Middle frontal gyrus (tissue), 1 donor: ENCODE measurements around the gene GTF3C1.

Experiments used
- DNase-seq: peaks from one replicate; pipeline ENCODE4 v3.0.0-alpha.2; 2015; ENCODE audit warnings: low spot score; ENCODE audit errors: extremely low spot score

The GTF3C1 gene

GRCh38 chr16:27489906-27490305, 59.8 kb downstream of the GTF3C1 start:
- no peak for DNase-seq

- DNase-seq = no peak
Observed at GRCh38 chr16:27489421-27489820, 60.3 kb downstream of the GTF3C1 start.

GRCh38 chr16:27486760-27487159, 63.0 kb downstream of the GTF3C1 start:
- DNase-seq = no peak

GRCh38 chr16:27486344-27486743, 63.4 kb downstream of the GTF3C1 start:
- no peak for DNase-seq

GRCh38 chr16:27485811-27486210, 63.9 kb downstream of the GTF3C1 start:
- no peak for DNase-seq

GRCh38 chr16:27485126-27485525, 64.6 kb downstream of the GTF3C1 start:
- DNase-seq = no peak

- no peak for DNase-seq
Observed at GRCh38 chr16:27483624-27484023, 66.1 kb downstream of the GTF3C1 start.

GRCh38 chr16:27483088-27483437, 66.7 kb downstream of the GTF3C1 start:
- DNase-seq = no peak

GRCh38 chr16:27482397-27483087, 67.2 kb downstream of the GTF3C1 start:
- no peak for DNase-seq

GRCh38 chr16:27481282-27481934, 68.3 kb downstream of the GTF3C1 start:
- DNase-seq = no peak

- DNase-seq = no peak
Observed at GRCh38 chr16:27480761-27481160, 69.0 kb downstream of the GTF3C1 start.

GRCh38 chr16:27476240-27476639, 73.5 kb downstream of the GTF3C1 start:
- no peak for DNase-seq

GRCh38 chr16:27475561-27475960, 74.2 kb downstream of the GTF3C1 start:
- no peak for DNase-seq

GRCh38 chr16:27474921-27475320, 74.8 kb downstream of the GTF3C1 start:
- DNase-seq = no peak

- DNase-seq = no peak
Observed at GRCh38 chr16:27474041-27474440, 75.7 kb downstream of the GTF3C1 start.

- no peak for DNase-seq
Observed at GRCh38 chr16:27473101-27473900, 76.4 kb downstream of the GTF3C1 start.

- DNase-seq = no peak
Observed at GRCh38 chr16:27472091-27473020, 77.4 kb downstream of the GTF3C1 start.

GRCh38 chr16:27471661-27472060, 78.1 kb downstream of the GTF3C1 start:
- no peak for DNase-seq

GRCh38 chr16:27470567-27471431, 78.9 kb downstream of the GTF3C1 start:
- DNase-seq = no peak

GRCh38 chr16:27468941-27469531, 80.7 kb downstream of the GTF3C1 start:
- no peak for DNase-seq
